H1 (cell line): Measurements from ENCODE around the gene RERGL. TPM values are rescaled to one million over a fixed set of nuclear protein-coding genes. Genes with fewer than 3 reads are reported as not detected.
"Not testable (repeated sequence)": the region's sequence is repeated elsewhere in the genome, so short reads cannot be mapped to it uniquely, and the experiment has no call there.

ENCODE experiments used
- CTCF ChIA-PET: fragments of 300-600 bp; sonication (Branson Sonifier 250); formaldehyde crosslinking; loops from one replicate; lab custom pipeline; 2021; ENCODE audit not compliant: partially characterized antibody; lab: Charles Lee
- POLR2A ChIA-PET: fragments of 300-600 bp; sonication (Branson Sonifier 250); formaldehyde crosslinking; loops from one replicate; lab custom pipeline; 2021; ENCODE audit warnings: inconsistent platforms; ENCODE audit not compliant: partially characterized antibody; lab: Charles Lee
- DNase-seq, 2 experiments: peaks; one replicate each; pipeline versions ENCODE4 v3.0.0 to v3.0.0-alpha.2; 2010 to 2022; ENCODE audit warnings: low spot score in 2 of 2, low read depth in 1 of 2, mixed read lengths in 1 of 2
- FAIRE-seq: peaks from 2 replicates; lab custom pipeline; 2011; peaks lifted over from hg19 to GRCh38; lab: Jason Lieb, UNC
- H2AFZ ChIP-seq: 2 replicates; pipeline ENCODE4 v1.8.1; 2012; ENCODE audit warnings: low read length, inconsistent platforms
- H2AK5ac ChIP-seq: 2 replicates; pipeline ENCODE4 v1.6.1; 2013; ENCODE audit warnings: low read depth, low read length
- H2BK120ac ChIP-seq: replicated peaks from 2 replicates; pipeline ENCODE3; 2013; ENCODE audit warnings: low read depth, low read length, inconsistent platforms
- H2BK12ac ChIP-seq: 2 replicates; pipeline ENCODE4 v1.6.1; 2013; ENCODE audit warnings: low read depth, low read length
- H2BK15ac ChIP-seq: 2 replicates; pipeline ENCODE4 v1.6.1; 2013; ENCODE audit warnings: low read length
- H2BK20ac ChIP-seq: 2 replicates; pipeline ENCODE4 v1.6.1; 2013; ENCODE audit warnings: low read length
- H2BK5ac ChIP-seq: 2 replicates; pipeline ENCODE4 v1.6.1; 2013; ENCODE audit warnings: low read depth, low read length
- H3K14ac ChIP-seq: 2 replicates; pipeline ENCODE4 v1.6.1; 2013; ENCODE audit warnings: inconsistent platforms; ENCODE audit not compliant: insufficient read length
- H3K18ac ChIP-seq: 2 replicates; pipeline ENCODE4 v1.6.1; 2013; ENCODE audit warnings: low read length; ENCODE audit errors: extremely low read depth
- H3K23ac ChIP-seq: 2 replicates; pipeline ENCODE4 v1.6.1; 2013; ENCODE audit warnings: inconsistent platforms; ENCODE audit not compliant: insufficient read length
- H3K23me2 ChIP-seq: 2 replicates; pipeline ENCODE4 v1.6.1; 2013; ENCODE audit warnings: low read depth, low read length
- H3K27ac ChIP-seq: 2 replicates; pipeline ENCODE4 v1.6.1; 2011; ENCODE audit warnings: low read depth, low read length, inconsistent platforms
- H3K27me3 ChIP-seq, 4 experiments: replicated peaks in 1 of 4; 1 replicate in 1 of 4; 2 replicates in 3 of 4; pipeline versions ENCODE4 v1.6.1 to v1.8.1; 2011 to 2013; ENCODE audit warnings: low read length in 3 of 4, mild to moderate bottlenecking in 3 of 4, inconsistent platforms in 2 of 4, mixed read lengths in 2 of 4, moderate library complexity in 1 of 4; ENCODE audit not compliant: control insufficient read depth in 3 of 4, insufficient read depth in 3 of 4; ENCODE audit errors: extremely low read depth in 1 of 4
- H3K36me3 ChIP-seq, 4 experiments: 2 replicates each; pipeline versions ENCODE4 v1.6.1 to v1.8.1; 2011 to 2013; ENCODE audit warnings: mild to moderate bottlenecking in 4 of 4, low read length in 3 of 4, moderate library complexity in 2 of 4, control low read depth in 1 of 4, inconsistent platforms in 1 of 4; ENCODE audit not compliant: insufficient read depth in 4 of 4, control insufficient read depth in 2 of 4
- H3K4ac ChIP-seq: replicated peaks from 2 replicates; pipeline ENCODE3; 2013; ENCODE audit warnings: low read length, low read depth, mixed read lengths, inconsistent platforms; ENCODE audit not compliant: insufficient read length
- H3K4me1 ChIP-seq, 4 experiments: replicated peaks in 1 of 4; 1 replicate in 1 of 4; 2 replicates in 3 of 4; pipeline versions ENCODE4 v1.6.1 to v1.8.1; 2011 to 2013; ENCODE audit warnings: low read length in 3 of 4, inconsistent platforms in 2 of 4, mixed read lengths in 1 of 4; ENCODE audit not compliant: insufficient read depth in 4 of 4, control insufficient read depth in 3 of 4
- H3K4me2 ChIP-seq, 2 experiments: 2 replicates each; pipeline versions ENCODE4 v1.6.1 to v1.8.1; 2011 to 2013; ENCODE audit warnings: low read depth in 2 of 2, low read length in 2 of 2, control low read depth in 1 of 2, inconsistent platforms in 1 of 2, mild to moderate bottlenecking in 1 of 2; ENCODE audit not compliant: insufficient read depth in 1 of 2
- H3K4me3 ChIP-seq, 4 experiments: fragments of 200-600, 300-600 bp in 1 of 4; sonication (generic), shearing (Covaris generic), sonication (Bioruptor Twin) in 1 of 4; 2 replicates each; pipeline versions ENCODE4 v1.5.1 to v1.8.1; 2011 to 2016; ENCODE audit warnings: low read length in 4 of 4, low read depth in 3 of 4, control low read depth in 2 of 4, inconsistent platforms in 2 of 4, mild to moderate bottlenecking in 2 of 4, mixed read lengths in 1 of 4, moderate library complexity in 1 of 4; ENCODE audit not compliant: insufficient read depth in 2 of 4; ENCODE audit errors: extremely low read depth in 1 of 4
- H3K56ac ChIP-seq: replicated peaks from 2 replicates; pipeline ENCODE3; 2013; ENCODE audit warnings: low read depth, mild to moderate bottlenecking, mixed read lengths, low read length, inconsistent platforms; ENCODE audit not compliant: insufficient read length
- H3K79me1 ChIP-seq: 2 replicates; pipeline ENCODE4 v1.6.1; 2013; ENCODE audit warnings: low read depth, low read length, control low read depth
- H3K79me2 ChIP-seq, 2 experiments: 2 replicates each; pipeline versions ENCODE4 v1.6.1 to v1.8.1; 2012 to 2013; ENCODE audit warnings: low read length in 2 of 2, mild to moderate bottlenecking in 2 of 2, inconsistent platforms in 1 of 2; ENCODE audit not compliant: insufficient read depth in 2 of 2, control insufficient read depth in 1 of 2
- H3K9ac ChIP-seq, 4 experiments: replicated peaks in 1 of 4; 1 replicate in 1 of 4; 2 replicates in 3 of 4; pipeline versions ENCODE4 v1.6.1 to v1.8.1; 2011 to 2013; ENCODE audit warnings: low read depth in 3 of 4, low read length in 3 of 4, control low read depth in 2 of 4, mild to moderate bottlenecking in 2 of 4, moderate library complexity in 2 of 4, inconsistent platforms in 1 of 4; ENCODE audit errors: extremely low read depth in 1 of 4
- H3K9me3 ChIP-seq, 2 experiments: 2 replicates each; pipeline versions ENCODE4 v1.6.1 to v1.8.1; 2012 to 2013; ENCODE audit warnings: mild to moderate bottlenecking in 2 of 2, moderate library complexity in 2 of 2, control low read depth in 1 of 2, inconsistent platforms in 1 of 2, low read depth in 1 of 2, low read length in 1 of 2, mixed read lengths in 1 of 2; ENCODE audit not compliant: insufficient read depth in 2 of 2
- H4K20me1 ChIP-seq, 2 experiments: replicated peaks in 1 of 2; 2 replicates each; pipeline versions ENCODE3 to v1.8.1; 2011 to 2013; ENCODE audit warnings: inconsistent platforms in 2 of 2, low read length in 2 of 2, mild to moderate bottlenecking in 1 of 2; ENCODE audit not compliant: insufficient read depth in 2 of 2, control insufficient read depth in 1 of 2
- H4K5ac ChIP-seq: 2 replicates; pipeline ENCODE4 v1.6.1; 2013; ENCODE audit warnings: low read length, low read depth, mixed read lengths, inconsistent platforms; ENCODE audit not compliant: insufficient read length
- H4K8ac ChIP-seq: 2 replicates; pipeline ENCODE4 v1.8.0; 2013; ENCODE audit warnings: mild to moderate bottlenecking, moderate library complexity, low read length, inconsistent platforms; ENCODE audit not compliant: insufficient read depth; ENCODE audit errors: extremely low read depth
- H4K91ac ChIP-seq: replicated peaks from 2 replicates; pipeline ENCODE3; 2013; ENCODE audit warnings: low read length, mixed read lengths, inconsistent platforms; ENCODE audit not compliant: insufficient read length
- WGBS, 2 experiments: shearing (Covaris generic) in 1 of 2; methylation state at CpG; one replicate each; pipeline versions ENCODE4 v1.1.6 to v1.1.7; 2013 to 2015; ENCODE audit warnings: low lambda C conversion rate in 2 of 2, mixed read lengths in 2 of 2, inconsistent platforms in 1 of 2, low coverage in 1 of 2, missing lambda C conversion rate in 1 of 2; ENCODE audit not compliant: insufficient replicate concordance in 2 of 2, insufficient coverage in 1 of 2, insufficient read length in 1 of 2; ENCODE audit errors: extremely low coverage in 1 of 2, missing lambda C conversion rate in 1 of 2; 5-methylcytosine and 5-hydroxymethylcytosine counted together
- polyA plus RNA-seq, 7 experiments: library from polyadenylated mRNA; depleted of rRNA in 3 of 7; stranded (reverse) in 5 of 7; unstranded in 2 of 7; fragments of >200 nt in 5 of 7; fragments of 200-250 nt in 2 of 7; gene quantifications; 1 replicate in 5 of 7; 2 replicates in 1 of 7; 4 replicates in 1 of 7; pipeline versions ENCODE4 v1.2.1 to v1.2.3, GENCODE V29; 2011 to 2013; ENCODE audit warnings: missing spikeins in 2 of 7, mixed read lengths in 2 of 7
- total RNA-seq: library from RNA; stranded (reverse); fragmentation: NEBNext Ultra II Directional; extraction: Animal tissue kit (Norgen Biotek cat#: 25700); gene quantifications from 2 replicates; pipeline ENCODE4 v1.2.1, GENCODE V29; 2021

RERGL gene
- total and polyA plus RNA-seq, 2 of the 8 experiments (the other 6 are each of a cell fraction or from before 2014, with no cell fraction given) = not detected

DNA sequence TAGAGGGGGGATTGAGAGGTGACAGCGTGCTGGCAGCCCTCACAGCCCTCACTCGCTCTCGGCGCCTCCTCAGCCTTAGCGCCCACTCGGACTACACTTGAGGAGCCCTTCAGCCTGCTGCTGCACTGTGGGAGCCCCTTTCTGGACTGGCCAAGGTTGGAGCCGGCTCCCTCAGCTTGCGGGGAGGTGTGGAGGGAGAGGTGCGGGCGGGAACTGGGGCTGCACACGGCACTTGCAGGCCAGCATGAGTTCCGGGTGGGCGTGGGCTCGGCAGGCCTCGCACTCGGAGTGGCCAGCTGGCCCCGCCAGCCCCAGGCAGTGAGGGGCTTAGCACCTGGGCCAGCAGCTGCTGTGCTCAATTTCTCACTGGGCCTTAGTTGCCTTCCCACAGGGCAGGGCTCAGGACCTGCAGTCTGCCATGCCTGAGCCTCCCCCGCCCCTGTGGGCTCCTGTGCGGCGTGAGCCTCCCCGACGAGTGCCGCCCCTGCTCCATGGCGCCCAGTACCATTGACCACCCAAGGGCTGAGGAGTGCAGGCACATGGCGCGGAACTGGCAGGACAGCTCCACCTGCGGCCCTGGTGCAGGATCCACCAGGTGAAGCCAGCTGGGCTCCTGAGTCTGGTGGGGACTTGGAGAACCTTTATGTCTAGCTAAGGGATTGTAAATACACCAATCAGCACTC, 49.8 kb downstream of the RERGL start:
- H3K9me3 ChIP-seq, H2AK5ac ChIP-seq, H4K5ac ChIP-seq, H3K9ac ChIP-seq, FAIRE-seq, H2BK15ac ChIP-seq, POLR2A ChIA-PET, H2AFZ ChIP-seq, H3K4me2 ChIP-seq, H3K79me1 ChIP-seq, H2BK12ac ChIP-seq, H3K56ac ChIP-seq, H3K79me2 ChIP-seq, H3K18ac ChIP-seq, H2BK120ac ChIP-seq, H3K4me1 ChIP-seq, H3K23ac ChIP-seq, H3K4me3 ChIP-seq, H4K20me1 ChIP-seq, H3K4ac ChIP-seq, H4K91ac ChIP-seq, H3K36me3 ChIP-seq, H3K14ac ChIP-seq, H4K8ac ChIP-seq, H3K27me3 ChIP-seq, H2BK20ac ChIP-seq, H3K27ac ChIP-seq, H3K23me2 ChIP-seq, H2BK5ac ChIP-seq, DNase-seq: not testable (repeated sequence)
- CTCF ChIA-PET = interaction anchor here (1.8 kb wide), 1 partner anchor 10 kb away, joined by 6 read pairs; no protein-coding TSS in a partner anchor
- WGBS, 2 experiments = 96% methylated on average over 18 of the region's 27 CpGs; no CpG with 5 or more reads in 1 of the 2 experiments

Other genes starting within 250 kb of the RERGL start
- not detected in 2 replicates for gene PIK3C2G, start 171.3 kb upstream of the RERGL start, total RNA-seq
- gene PIK3C2G, start 171.3 kb upstream of the RERGL start, polyA plus RNA-seq (2011; rRNA removed) = not detected in 2 replicates